PC-9 (cell line): ENCODE results near the gene SYPL2. TPM values are rescaled to one million over a fixed set of nuclear protein-coding genes. Genes with fewer than 3 reads are reported as not detected.
A peak's percentile ranks its signal among the peaks of the same experiment; 100 is the strongest.

Experiments used
- BruUV-seq: library from RNA; stranded (reverse); fragments of 400-500 nt; replicated peaks from 2 replicates; lab custom pipeline; 2021; lab: Mats Ljungman, UMichigan
- CTCF ChIA-PET: fragments of 300-600 bp; sonication (Branson Sonifier 250); formaldehyde crosslinking; loops from one replicate; lab custom pipeline; 2022; ENCODE audit warnings: antibody characterized with exemption; lab: Charles Lee
- POLR2A ChIA-PET: fragments of 300-600 bp; sonication (Branson Sonifier 250); formaldehyde crosslinking; loops from one replicate; lab custom pipeline; 2022; ENCODE audit warnings: antibody characterized with exemption; ENCODE audit not compliant: unreplicated experiment; lab: Charles Lee
- DNase-seq, 2 experiments: peaks; one replicate each; pipeline versions ENCODE4 v3.0.0 to v3.0.0-alpha.2; 2015 to 2022; ENCODE audit warnings: mixed read lengths in 1 of 2
- H2AFZ ChIP-seq: fragments of 200-600 bp; sonication (generic); 2 replicates; pipeline ENCODE4 v1.8.1; 2017; ENCODE audit warnings: antibody characterized with exemption
- H3F3A ChIP-seq: fragments of 200-600 bp; sonication (generic); 2 replicates; pipeline ENCODE4 v1.8.1; 2017; ENCODE audit warnings: antibody characterized with exemption, mild to moderate bottlenecking, low read depth; ENCODE audit not compliant: insufficient read depth
- H3K27ac ChIP-seq: fragments of 200-600 bp; sonication (generic); 2 replicates; pipeline ENCODE4 v1.6.1; 2016; ENCODE audit warnings: mixed run types
- H3K27me3 ChIP-seq: fragments of 200-600 bp; sonication (generic); 2 replicates; pipeline ENCODE4 v1.6.1; 2016; ENCODE audit warnings: low read depth, mixed run types; ENCODE audit not compliant: insufficient read depth
- H3K36me3 ChIP-seq: fragments of 200-600 bp; sonication (generic); 2 replicates; pipeline ENCODE4 v1.6.1; 2016; ENCODE audit warnings: low read depth, mixed run types
- H3K4me1 ChIP-seq: fragments of 200-600 bp; sonication (generic); replicated peaks from 2 replicates; pipeline ENCODE4 v1.6.1; 2016; ENCODE audit warnings: mixed run types; ENCODE audit not compliant: insufficient read depth
- H3K4me2 ChIP-seq: fragments of 200-600 bp; sonication (generic); 2 replicates; pipeline ENCODE4 v1.6.1; 2017; ENCODE audit warnings: mixed run types
- H3K4me3 ChIP-seq: fragments of 200-600 bp; sonication (generic); 2 replicates; pipeline ENCODE4 v1.6.1; 2016; ENCODE audit warnings: mixed run types
- H3K79me2 ChIP-seq: fragments of 200-600 bp; sonication (generic); 2 replicates; pipeline ENCODE4 v1.6.1; 2017; ENCODE audit warnings: low read depth, mixed run types
- H3K9me2 ChIP-seq: fragments of 200-600 bp; sonication (generic); 2 replicates; pipeline ENCODE4 v1.8.1; 2017; ENCODE audit warnings: mild to moderate bottlenecking; ENCODE audit not compliant: insufficient read depth
- H3K9me3 ChIP-seq: fragments of 200-600 bp; sonication (generic); 2 replicates; pipeline ENCODE4 v1.8.1; 2016; ENCODE audit warnings: low read depth; ENCODE audit not compliant: insufficient read depth
- H4K20me1 ChIP-seq: fragments of 200-600 bp; sonication (generic); 2 replicates; pipeline ENCODE4 v1.8.1; 2017; ENCODE audit not compliant: insufficient read depth
- EZH2 ChIP-seq: fragments of 200-600 bp; sonication (generic); IDR thresholded peaks from 2 replicates; pipeline ENCODE4 v1.8.0; 2017; ENCODE audit warnings: antibody characterized with exemption, low read depth
- intact Hi-C: fragments of 100-400 bp; cut with micrococcal nuclease; formaldehyde crosslinking; loops from one replicate; pipeline ENCODE4 v1.10.0; 2022; ENCODE audit not compliant: unreplicated experiment
- total RNA-seq: library from RNA; stranded (reverse); gene quantifications from 2 replicates; pipeline ENCODE4 v1.2.3, GENCODE V29; 2021
- TF ChIP-seq, protein P1 (sequence below): fragments of 200-600 bp; sonication (generic); conservative IDR thresholded peaks from 2 replicates; pipeline ENCODE4 v1.6.1; 2017; ENCODE audit warnings: mixed run types, antibody characterized with exemption, mild to moderate bottlenecking, moderate library complexity

The SYPL2 gene
- total RNA-seq, 1 experiment from 2014 or later, result 0.09 TPM

DNA sequence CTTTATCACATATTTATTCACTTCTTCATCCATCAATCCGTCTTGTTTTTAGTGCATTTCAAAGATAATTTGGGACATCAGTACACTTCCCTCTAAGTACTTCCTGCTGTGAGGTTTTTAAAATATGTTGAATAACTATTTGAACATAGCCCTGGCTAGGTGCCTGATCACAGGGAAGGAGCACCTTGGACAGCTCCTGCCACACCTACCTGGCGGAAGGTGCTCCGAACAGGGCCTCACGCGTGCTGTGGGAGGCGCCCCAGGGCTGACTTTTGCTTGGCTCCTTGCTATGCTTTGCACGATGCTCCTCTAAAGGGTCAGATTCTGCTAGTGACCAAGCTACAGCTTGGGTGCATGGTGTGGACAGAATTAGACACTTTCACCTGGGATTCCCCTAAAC is 12.5 kb downstream of the SYPL2 start:
- no peaks in the 10 kb centered on the region for H3K79me2 ChIP-seq
- intact Hi-C loops, result no loop called here
- DNase-seq, result peak; percentile 53 to 67
- no peaks in the 10 kb centered on the region for H3F3A ChIP-seq
- H3K9me3 ChIP-seq, result no peaks in the 10 kb centered on the region
- H3K36me3 ChIP-seq, result no peaks in the 10 kb centered on the region
- POLR2A ChIA-PET, result no interaction called here
- H2AFZ ChIP-seq, result no peak overlapping the region
- TF ChIP-seq, protein P1, sequence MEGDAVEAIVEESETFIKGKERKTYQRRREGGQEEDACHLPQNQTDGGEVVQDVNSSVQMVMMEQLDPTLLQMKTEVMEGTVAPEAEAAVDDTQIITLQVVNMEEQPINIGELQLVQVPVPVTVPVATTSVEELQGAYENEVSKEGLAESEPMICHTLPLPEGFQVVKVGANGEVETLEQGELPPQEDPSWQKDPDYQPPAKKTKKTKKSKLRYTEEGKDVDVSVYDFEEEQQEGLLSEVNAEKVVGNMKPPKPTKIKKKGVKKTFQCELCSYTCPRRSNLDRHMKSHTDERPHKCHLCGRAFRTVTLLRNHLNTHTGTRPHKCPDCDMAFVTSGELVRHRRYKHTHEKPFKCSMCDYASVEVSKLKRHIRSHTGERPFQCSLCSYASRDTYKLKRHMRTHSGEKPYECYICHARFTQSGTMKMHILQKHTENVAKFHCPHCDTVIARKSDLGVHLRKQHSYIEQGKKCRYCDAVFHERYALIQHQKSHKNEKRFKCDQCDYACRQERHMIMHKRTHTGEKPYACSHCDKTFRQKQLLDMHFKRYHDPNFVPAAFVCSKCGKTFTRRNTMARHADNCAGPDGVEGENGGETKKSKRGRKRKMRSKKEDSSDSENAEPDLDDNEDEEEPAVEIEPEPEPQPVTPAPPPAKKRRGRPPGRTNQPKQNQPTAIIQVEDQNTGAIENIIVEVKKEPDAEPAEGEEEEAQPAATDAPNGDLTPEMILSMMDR, result no peak; the same call in 1 of the 2 replicates
- no peak for TF ChIP-seq EZH2
- H3K4me2 ChIP-seq, result no peak overlapping the region
- no peaks in the 10 kb centered on the region for H3K9me2 ChIP-seq
- H3K27me3 ChIP-seq, result peaks cover 74% of the 10 kb centered on the region
- no peak overlapping the region for H3K27ac ChIP-seq
- peaks cover 12% of the 10 kb centered on the region for H3K4me1 ChIP-seq
- H3K4me3 ChIP-seq, result no peak overlapping the region
- CTCF ChIA-PET, result no interaction called here
- BruUV-seq, result no TSS peak
- H4K20me1 ChIP-seq, result no peaks in the 10 kb centered on the region

DNA sequence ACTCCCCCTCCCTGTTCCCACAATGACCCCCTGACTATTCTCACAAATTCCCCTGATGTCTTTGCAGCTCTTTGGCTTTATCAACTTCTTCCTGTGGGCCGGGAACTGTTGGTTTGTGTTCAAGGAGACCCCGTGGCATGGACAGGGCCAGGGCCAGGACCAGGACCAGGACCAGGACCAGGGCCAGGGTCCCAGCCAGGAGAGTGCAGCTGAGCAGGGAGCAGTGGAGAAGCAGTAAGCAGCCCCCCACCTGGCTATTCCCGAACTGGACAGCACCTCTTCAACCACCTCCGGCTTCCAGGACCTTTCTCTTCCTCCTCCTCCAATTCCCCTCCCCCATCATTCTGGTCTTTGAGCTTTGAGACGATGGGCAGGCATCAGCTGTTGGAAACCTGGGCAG is 13.0 kb downstream of the SYPL2 start:
- Histone ChIP-seq H3K79me2 (no peaks in the 10 kb centered on the region), H2AFZ (no peak overlapping the region), H3K9me3 (no peaks in the 10 kb centered on the region), H3K27me3 (peaks cover 69% of the 10 kb centered on the region), H4K20me1 (no peaks in the 10 kb centered on the region), H3K36me3 (no peaks in the 10 kb centered on the region), H3K9me2 (no peaks in the 10 kb centered on the region), H3K27ac (no peak overlapping the region), H3K4me1 (peaks cover 12% of the 10 kb centered on the region), H3K4me3 (no peak overlapping the region), H3F3A (no peaks in the 10 kb centered on the region), H3K4me2 (no peak overlapping the region)
- no TSS peak for BruUV-seq
- ChIA-PET POLR2A (no interaction called here), CTCF (no interaction called here)
- TF ChIP-seq, protein P1, result no peak
- no peak for TF ChIP-seq EZH2
- intact Hi-C loops, result no loop called here
- DNase-seq, result no peak

DNA sequence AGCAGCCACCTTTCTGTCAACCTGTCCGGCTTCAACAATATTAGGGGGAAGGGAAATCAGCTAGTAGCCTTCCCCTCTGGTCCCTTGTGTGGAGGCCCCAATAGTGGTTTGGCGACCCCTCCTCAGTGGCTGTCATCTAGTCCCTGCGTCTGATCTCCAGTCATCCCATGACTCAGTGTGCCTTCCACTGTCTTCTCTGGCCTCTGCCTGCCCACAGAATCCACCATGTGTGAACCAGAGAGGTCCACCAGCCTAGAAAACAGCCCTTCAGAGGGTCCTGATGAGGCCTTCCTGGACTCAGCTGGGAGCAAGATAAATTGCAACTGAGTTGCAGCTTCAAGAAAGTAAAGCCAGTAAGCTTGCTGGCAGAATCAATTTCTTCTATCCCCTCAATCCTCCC is 13.6 kb downstream of the SYPL2 start:
- POLR2A ChIA-PET, result no interaction called here
- Histone ChIP-seq H3K36me3 (no peaks in the 10 kb centered on the region), H3K4me3 (no peak overlapping the region), H3K79me2 (no peaks in the 10 kb centered on the region), H3K9me2 (no peaks in the 10 kb centered on the region), H3K4me1 (peaks cover 17% of the 10 kb centered on the region), H3F3A (no peaks in the 10 kb centered on the region), H3K27me3 (peaks cover 63% of the 10 kb centered on the region), H2AFZ (no peak overlapping the region), H3K4me2 (no peak overlapping the region), H3K27ac (no peak overlapping the region), H4K20me1 (no peaks in the 10 kb centered on the region), H3K9me3 (no peaks in the 10 kb centered on the region)
- TF ChIP-seq EZH2, result no peak
- TF ChIP-seq, protein P1, result no peak
- intact Hi-C loops, result no loop called here
- no TSS peak for BruUV-seq
- CTCF ChIA-PET, result no interaction called here
- no peak for DNase-seq
